GM19328 (cell line): ENCODE results near the gene MCTS1.
A peak's percentile ranks its signal among the peaks of the same experiment; 100 is the strongest.
"Not testable (repeated sequence)": the region's sequence is repeated elsewhere in the genome, so short reads cannot be mapped to it uniquely, and the experiment has no call there.

Source experiments
- ATAC-seq: cut with Tn5 transposase; IDR thresholded peaks from one replicate; pipeline ENCODE4 v1.9.1; 2021; ENCODE audit warnings: mild to moderate bottlenecking, moderate library complexity; ENCODE audit not compliant: unreplicated experiment

MCTS1 gene

GRCh38 chrX:120625371-120625770 is 21.5 kb downstream of the MCTS1 start:
- ATAC-seq, result no peak

GRCh38 chrX:120629667-120630537 is 26.0 kb downstream of the MCTS1 start, which contains the start of gene C1GALT1C1:
Gene C1GALT1C1 (minus strand): TSS chrX:120630054. CDS start chrX:120627166, 2,888 bp downstream.
- ATAC-seq, result peak; percentile 95

GRCh38 chrX:120638619-120639018 is 34.7 kb downstream of the MCTS1 start:
- ATAC-seq, result no peak

GRCh38 chrX:120642871-120643270 is 39.0 kb downstream of the MCTS1 start:
- no peak for ATAC-seq

- ATAC-seq, result no peak
Measured at GRCh38 chrX:120647127-120647526, 43.2 kb downstream of the MCTS1 start.

GRCh38 chrX:120652256-120652655 is 48.4 kb downstream of the MCTS1 start:
- ATAC-seq, result not testable (repeated sequence)

GRCh38 chrX:120653000-120653399 is 49.1 kb downstream of the MCTS1 start:
- no peak for ATAC-seq

- ATAC-seq, result no peak
Measured at GRCh38 chrX:120660637-120661036, 56.7 kb downstream of the MCTS1 start.
